HG03457 (cell line): ENCODE measurements around the gene ITCH.
"Not testable (repeated sequence)": the region's sequence is repeated elsewhere in the genome, so short reads cannot be mapped to it uniquely, and the experiment has no call there.

Experiments
- ATAC-seq: cut with Tn5 transposase; IDR thresholded peaks from one replicate; pipeline ENCODE4 v1.9.1; 2021; ENCODE audit warnings: moderate number of reproducible peaks; ENCODE audit not compliant: unreplicated experiment

The ITCH gene

DNA sequence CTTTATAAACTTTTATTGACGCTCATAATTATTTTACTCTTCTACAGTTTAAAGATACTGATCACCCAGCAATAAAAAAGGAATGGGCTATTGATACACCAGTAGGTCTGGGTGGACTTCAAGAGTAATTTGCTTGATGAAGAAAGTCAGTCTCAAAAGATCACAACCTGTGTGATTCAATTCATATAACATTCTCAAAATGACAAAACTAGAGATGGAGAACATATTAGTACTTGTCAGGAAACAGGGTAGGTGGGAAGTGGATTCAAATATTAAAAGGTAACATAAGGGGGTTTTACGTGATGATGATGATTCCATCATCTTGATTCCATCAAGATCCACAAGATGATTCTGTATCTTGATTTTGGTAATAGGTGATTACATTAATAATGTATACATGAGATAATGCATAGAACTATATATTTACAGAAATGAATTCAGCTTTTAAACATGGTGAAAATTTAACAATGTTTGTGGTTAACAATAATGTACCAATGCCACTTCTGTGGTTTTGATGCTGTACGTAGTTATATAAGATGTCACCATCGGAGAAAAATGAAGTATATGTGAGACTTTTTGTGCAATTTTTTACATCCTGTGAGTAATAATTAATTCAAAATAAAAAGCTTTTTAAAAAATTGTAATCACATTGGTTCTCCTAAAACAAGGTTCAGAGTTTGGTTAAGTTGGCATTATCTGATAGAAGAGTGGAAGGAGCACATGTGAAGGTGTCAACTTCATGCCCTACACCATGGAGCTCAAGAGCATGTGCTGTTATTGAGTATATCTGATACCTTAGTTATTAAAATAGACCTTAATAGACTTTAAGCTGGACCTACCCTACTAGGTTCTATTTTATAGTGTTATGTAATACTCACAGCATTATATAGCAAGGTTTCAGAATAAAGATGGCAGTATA is 86.9 kb downstream of the ITCH start:
- ATAC-seq = no peak

DNA sequence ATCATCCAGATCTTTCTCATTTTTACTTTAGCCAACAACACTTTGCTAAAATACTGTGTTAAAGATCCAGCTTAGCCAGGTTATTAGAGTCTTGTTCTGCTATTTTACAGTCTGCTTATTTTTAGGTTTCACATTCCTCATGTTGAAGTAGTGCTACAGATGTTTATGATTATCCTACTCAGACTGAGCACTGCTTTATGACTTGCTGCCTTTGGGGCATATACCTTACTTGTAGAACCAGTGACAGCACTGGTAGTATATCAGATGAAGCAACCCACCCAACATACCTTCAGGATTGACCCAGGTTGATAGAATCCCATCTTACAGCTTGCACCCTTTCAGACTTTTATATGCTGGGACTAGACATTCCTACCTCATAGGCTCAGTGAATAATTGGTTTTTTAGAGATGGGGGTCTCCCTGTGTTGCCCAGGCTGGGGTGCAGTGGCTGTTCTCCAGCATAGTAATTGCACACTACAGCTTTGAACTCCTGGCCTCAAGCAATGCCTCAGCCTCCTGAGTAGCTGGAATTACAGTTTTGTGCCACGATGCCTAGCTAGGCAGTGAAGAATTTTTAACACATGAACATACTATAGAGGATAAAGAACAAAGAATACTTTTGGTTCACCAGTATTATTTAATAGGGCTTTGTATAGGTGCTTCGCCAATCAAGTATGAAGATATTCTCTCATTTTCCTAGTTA is 89.4 kb downstream of the ITCH start:
- ATAC-seq = no peak

DNA sequence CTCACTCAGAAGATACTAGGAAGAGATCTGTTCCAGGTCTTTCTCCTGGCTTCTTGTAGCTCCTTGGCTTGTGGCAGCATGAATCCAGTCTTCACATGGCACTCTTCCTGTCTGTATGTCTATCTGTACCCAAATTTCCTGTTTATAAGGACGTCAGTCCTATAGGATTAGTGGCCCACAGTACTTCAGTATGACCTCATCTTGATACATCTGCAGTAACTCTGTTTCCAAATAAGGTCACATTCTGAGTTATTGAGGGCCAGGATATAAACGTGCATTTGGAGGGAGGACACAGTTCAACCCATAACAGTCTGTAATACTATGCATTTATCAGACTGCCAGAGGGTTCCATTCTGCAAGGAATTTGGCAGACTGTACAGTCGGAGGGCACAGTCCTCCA is 95.6 kb downstream of the ITCH start:
- ATAC-seq = no peak

DNA sequence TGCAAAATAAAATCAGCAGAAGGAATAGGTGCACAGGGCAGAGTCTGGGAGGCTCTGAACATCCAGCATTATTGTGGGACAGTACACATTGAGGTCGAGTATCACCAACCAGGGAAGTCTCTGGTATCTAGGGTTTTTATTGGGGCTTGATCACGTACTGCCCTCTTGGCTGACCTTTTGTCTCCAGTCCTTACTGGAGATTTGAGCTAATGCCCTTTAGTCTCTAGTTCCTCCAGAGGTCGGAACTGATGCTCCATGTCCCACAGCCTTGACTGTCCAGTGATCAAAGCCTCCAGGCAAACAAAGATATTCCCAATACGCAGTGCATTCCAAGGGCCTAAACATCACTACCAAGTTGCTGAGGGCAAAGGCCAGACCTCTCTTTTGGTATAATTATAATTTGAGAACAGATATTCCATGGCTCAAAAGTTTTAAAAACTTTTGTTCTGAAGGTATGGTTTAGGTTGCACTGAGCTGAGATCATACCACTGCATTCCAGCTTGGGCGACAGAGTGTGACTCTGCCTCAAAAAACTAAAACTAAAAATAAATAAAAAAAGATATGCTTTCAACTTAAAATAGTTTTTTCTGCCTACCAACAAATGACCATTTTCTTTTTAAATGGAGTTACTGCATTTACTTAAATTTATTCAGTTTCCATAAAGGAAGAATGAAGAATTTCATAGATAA is 96.3 kb downstream of the ITCH start:
- no peak for ATAC-seq

DNA sequence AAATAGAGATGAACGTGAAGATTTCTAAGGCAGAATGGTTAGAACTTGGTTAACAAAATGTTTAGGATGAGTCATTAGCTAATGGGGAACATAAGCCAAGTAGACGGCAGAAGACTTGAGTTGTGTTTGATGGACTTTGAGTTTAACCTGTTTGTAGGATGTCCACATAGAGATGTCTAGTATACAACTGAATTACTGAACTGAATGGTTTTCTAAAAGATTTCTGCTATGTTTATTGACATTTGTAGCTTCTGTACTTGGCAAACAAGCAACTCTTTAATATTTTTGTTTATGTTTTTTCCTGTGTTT is 98.7 kb downstream of the ITCH start:
- ATAC-seq = no peak

DNA sequence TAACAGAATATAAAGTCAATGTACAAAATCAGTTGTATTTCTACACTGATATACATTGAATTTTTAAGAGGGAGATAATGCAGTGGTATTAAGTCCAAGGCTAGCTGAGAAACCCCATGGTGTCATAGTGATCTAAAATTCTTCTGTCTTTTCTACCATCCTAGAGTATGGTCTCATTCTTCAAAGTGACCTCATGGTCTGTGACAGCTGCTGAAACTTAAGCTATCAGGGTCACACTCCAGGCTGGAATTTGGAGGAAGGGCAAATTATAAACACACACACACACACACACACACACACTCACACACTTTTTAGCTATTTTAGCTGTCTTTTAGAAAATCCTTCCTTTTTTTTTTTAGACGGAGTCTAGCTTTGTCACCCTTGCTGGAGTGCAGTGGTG is 105.9 kb downstream of the ITCH start:
- no peak for ATAC-seq

DNA sequence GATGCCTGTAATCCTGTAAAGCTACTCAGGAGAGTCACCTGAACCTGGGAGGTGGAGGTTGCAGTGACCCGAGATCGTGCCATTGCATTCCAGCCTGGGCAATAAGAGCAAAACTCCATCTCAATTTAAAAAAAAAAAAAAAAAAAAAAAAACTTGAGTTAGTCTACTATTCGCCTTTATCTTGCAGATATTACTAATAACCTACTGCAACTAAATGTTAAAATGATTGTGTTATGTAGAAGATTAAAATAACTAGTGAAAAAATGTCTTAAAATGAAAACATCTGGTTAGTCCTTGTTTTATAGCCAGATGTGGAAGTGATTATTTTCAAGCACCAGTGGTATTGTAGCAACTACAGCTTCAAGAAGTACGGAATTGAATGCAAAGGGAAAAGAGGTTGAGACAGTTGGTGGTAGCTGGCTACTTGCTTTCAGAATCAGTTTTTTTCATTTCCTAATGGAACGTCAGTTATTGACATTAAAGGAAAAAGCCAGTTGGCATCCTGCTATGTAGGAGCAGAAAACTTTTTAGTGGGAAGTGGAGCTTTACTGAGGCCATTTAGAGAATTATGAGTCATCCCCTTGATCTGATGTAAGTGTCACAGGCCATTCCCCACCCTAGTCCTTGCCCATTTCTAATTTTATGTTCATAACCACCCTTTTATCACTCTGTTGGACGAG is 109.3 kb downstream of the ITCH start:
- ATAC-seq = no peak

DNA sequence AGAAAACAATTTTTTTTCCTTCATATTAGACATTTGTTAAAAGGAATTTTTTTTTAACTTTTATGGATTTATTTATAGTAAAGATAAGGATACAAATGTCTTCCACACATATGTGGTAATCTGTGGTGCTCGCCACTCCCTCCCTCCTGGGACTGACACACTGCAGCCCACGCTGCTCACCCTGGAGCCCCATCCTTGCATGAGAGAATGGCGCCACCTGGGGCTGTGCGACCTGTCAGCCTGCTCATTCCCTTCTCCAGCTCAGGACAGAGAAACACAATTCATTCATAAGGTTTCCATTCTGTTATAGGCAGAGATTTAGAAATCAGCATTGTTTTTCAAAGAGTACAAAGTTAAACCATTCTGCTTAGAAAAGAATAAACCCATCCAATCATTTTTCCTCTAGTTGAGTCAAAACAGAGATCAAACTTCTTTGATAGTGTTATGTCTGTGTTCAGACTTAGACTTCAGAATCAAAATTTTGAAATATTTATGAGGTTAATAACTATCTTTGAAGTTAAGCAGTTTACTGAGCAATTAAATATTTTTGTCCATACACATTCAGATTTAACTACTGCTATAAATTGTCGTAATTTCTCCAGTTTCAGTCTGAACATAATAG is 110.3 kb downstream of the ITCH start:
- no peak for ATAC-seq

DNA sequence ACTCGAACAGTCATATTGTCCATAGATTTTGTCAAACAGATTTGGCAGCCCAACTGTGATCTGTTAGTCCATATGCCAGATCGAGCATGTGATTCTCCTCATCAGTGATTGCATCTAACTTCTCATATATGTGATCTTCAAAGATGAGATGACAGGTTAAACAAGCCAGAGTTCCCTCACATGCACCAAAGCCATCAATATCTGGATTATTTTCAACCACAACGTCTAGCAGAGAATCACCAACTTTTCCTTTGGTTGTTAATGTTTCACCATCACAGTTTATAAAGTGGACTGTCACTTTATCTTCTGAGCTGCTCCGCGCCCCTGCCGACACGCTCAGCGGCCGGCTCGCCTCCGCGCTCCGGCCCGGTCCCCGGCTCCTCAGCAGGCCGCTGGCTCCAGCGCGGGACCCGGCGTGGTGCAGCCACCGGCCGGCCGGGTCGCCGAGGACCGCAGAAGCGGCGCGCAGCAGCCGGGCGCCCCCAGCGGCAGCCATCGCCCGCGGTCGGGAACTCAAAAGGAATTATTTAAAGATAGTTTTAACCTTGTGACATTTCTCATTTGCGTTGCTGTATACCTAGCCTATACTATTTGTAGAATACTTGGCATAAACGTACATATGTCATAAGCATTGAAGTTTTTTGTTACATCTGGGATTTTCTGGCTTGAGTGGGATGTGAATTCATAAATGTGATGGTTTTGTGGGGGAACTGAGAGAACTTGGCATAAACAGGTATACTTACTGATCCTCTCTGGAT is 113.1 kb downstream of the ITCH start:
- ATAC-seq = no peak

DNA sequence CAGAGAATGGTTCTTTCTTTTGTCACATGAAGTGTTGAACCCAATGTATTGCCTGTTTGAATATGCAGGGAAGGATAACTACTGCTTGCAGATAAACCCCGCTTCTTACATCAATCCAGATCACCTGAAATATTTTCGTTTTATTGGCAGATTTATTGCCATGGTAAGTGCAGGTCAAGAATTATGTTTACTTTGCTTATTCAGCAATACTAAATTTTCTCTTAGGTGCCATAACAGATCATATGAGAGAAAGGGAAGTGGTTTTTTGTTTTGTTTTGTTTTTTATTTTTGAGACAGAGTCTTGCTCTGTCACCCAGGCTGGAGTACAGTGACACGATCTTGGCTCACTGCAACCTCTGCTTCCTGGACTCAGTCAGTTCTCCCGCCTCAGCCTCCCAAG is 116.6 kb downstream of the ITCH start:
- ATAC-seq = no peak

DNA sequence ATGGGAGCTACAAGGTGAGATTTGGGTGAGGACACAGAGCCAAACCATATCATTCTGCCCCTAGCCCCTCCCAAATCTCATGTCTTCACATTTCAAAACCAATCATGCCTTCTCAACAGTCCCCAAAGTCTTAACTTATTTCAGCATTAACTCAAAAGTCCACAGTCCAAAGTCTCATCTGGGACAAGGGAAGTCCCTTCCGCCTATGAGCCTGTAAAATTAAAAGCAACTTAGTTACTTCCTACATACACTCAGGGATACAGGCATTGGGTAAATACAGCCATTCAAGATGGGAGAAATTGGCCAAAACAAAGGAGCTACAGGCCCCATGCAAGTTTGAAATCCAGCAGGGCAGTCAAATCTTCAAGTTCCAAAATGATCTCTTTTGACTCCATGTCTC is 119.1 kb downstream of the ITCH start:
- ATAC-seq = not testable (repeated sequence)

DNA sequence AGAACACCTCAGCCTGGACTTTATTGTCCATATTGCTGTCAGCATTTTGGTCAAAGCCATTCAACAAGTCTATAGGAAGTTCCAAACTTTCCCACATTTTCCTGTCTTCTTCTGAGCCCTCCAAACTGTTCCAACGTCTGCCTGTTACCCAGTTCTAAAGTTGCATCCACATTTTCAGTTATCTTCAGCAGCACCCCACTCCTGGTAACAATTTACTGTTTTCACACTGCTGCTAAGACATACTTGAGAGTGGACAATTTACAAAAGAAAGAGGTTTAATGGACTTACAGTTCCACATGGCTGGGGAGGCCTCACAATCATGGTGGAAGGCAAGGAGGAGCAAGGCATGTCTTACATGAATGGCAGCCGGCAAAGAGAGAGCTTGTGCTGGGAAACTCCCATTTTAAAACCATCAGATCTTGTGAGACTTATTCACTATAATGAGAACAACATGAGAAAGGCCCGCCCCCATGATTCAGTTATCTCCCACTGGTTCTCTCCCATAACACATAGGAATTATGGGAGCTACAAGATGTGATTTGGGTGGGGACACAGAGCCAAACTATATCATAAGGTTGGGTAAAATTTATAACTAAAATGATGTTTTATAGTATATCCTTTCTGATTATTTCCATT is 120.6 kb downstream of the ITCH start:
- ATAC-seq = not testable (repeated sequence)

DNA sequence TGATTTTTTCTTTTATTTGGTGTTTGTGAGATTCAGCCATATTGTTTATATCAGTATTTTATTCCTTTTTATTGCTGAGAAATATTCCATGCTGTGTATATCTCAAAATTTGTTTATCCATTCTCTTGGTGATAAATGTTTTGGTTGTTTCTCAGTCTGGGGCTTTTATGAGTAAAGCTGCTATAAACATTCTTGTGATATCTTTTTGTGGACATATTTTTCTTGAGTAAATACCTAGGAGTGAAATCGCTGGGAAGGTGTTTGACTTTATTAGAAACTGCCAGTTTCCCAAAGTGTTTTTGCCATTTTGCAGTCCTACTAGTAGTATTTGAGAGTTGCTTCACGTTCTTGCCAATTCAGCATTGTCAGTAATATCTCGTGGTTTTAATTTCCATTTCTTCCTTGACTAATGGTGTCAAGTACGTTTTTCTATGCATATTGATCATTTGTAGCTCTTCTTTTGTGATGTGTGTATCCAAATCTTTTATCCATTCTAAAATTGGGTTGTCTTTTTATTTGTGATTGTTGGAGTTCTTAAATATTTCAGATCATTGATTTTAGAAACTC is 122.1 kb downstream of the ITCH start:
- no peak for ATAC-seq

DNA sequence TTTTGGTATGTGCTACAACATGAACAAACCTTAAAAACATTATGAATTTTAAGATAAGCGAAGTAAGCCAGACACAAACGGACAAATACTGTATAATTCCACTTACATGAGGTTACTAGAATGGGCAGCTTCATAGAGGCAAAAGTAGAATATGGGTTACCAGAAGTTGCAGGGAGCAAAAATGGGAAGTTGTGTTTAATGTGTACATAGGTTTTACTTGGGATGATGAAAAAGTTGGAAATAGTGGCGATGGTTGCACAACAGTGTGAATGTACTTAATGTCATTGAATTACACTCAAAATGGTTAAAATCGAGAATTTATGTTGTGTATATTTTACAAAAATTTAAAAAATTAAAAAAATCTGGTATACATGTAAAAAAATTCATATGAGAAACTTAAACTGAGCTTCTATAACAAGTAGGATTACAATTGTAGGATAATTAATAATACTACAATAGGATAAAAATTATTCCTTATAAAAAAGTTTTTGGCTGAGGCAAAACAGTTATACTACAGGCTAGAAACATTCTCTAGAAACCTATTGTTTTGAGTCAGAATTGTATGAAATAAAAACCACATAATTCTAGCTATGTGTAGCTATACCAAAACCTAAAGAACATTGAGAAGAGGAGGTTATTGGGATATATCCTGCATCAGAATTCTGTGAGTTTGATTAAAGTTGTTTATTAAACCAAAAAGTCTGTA is 128.3 kb downstream of the ITCH start:
- ATAC-seq = no peak

DNA sequence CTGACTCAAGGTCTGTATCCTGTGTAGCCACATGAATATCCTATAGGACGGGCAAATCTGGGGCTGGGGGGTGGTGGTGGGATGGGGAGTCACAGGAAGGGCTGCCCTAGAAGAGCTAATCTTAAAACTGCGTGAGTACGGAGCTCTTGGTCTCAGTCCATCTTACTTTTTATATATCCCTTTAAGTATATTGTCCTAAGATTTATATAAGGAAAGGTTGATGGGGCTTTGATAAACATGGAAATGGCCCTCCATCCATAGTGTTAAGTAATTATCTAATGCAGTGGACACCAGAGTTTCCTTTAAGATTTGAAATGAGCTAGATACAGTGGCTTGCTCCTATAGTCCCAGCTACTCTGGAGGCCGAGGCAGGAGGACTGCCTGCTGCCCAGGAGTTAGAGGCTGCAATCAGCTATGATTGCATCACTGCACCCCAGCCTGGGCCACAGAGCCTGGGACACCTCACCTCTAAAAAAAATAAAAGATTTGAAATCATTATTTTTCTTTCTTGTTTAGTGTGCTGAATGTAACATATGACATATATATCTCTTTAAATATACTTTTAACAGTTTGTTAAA is 128.9 kb downstream of the ITCH start:
- ATAC-seq = no peak

DNA sequence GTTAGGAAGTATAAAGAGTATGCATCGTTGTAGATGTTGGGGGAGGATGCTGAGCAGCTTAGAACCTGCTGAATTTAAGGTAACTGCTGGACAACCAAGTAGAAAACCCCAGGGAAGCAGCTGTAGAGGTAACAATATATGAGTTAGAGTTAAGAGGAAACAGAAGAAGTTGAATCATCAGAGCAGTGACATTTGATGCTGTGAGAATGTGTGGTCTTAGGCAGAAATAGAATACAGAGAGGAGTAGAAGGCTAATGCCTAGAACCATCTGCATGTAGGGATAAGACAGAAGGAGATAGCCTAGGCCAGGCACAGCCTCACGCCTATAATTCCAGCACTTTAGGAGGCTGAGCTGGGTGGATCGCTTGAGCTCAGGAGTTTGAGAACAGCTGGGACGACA is 130.6 kb downstream of the ITCH start:
- no peak for ATAC-seq

DNA sequence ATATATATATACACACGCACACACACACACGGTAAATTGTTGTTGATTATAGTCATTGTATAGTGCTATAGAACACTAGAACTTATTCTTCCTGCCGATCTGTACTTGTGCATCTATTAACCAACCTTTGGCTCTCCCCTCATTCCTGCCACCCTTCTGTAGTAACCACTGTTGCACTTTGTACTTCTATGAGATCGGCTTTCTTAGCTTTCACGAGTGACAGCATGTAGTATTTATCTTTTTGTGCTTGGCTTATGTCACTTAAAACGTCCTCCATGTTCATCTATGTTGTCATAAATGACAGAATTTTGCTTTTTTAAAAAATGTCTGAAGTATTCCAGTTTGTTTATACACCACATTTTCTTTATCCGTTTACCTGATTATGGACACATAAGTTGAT is 132.2 kb downstream of the ITCH start:
- no peak for ATAC-seq

DNA sequence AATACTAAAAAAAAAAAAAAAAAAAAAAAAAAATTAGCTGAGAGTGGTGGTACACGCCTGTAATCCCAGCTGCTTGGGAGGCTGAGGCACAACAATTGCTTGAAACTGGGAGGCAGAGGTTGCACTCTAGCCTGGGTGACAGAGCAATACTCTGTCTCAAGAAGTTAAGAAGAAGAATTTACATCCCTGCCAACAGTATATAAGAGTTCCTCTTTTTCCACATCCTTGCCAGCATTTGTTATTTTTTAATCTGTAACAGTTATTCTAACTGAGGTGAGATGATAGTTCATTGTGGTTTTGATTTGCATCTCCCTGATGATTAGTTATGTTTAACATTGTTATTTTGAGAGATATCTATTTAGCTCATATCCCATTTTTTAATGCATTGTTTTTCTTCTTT is 132.8 kb downstream of the ITCH start:
- ATAC-seq = no peak
